Fibroblast of the aortic adventitia (primary cell): ENCODE data around the gene DNAAF8. TPM values are rescaled to one million over a fixed set of nuclear protein-coding genes. Genes with fewer than 3 reads are reported as not detected.

Experiments
- DNase-seq: peaks from one replicate; pipeline ENCODE4 v3.0.0-alpha.2; 2010; ENCODE audit warnings: low read depth
- H3K4me3 ChIP-seq: 2 replicates; pipeline ENCODE4 v1.5.1; 2011; ENCODE audit warnings: low read depth, mild to moderate bottlenecking, control low read depth, low read length, moderate library complexity
- CTCF ChIP-seq: IDR thresholded peaks from 2 replicates; pipeline ENCODE4 v1.5.1; 2011; ENCODE audit warnings: mild to moderate bottlenecking, low read length, control low read depth, inconsistent platforms; ENCODE audit not compliant: insufficient read depth
- total RNA-seq: library from RNA; depleted of rRNA; stranded (reverse); fragments of >200 nt; gene quantifications from 2 replicates; pipeline ENCODE4 v1.2.3, GENCODE V29; 2012; ENCODE audit warnings: low replicate concordance

DNAAF8 gene
- total RNA-seq, 1 donor: 1.4 TPM

DNA sequence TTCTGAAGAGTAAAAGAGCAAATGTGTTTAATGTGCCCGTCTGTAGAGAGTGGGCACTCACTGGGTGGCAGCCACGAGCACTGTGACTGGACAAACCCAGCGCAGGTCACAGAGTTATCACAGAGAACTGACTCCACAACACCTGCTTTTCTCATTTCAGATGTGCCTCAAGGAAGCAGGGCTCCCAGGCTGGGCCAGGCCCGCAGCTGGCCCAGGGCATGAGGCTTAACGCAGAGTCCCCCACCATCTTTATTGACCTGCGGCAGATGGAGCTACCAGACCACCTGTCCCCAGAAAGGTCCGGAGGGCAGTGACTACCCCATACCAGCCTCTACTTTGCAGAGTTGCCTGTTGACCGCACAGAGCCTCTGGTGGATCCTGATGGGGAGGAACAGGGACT is 11.9 kb downstream of the DNAAF8 start:
- TF ChIP-seq CTCF: no peak
- DNase-seq: no peak
- H3K4me3 ChIP-seq: no peak overlapping the region

DNA sequence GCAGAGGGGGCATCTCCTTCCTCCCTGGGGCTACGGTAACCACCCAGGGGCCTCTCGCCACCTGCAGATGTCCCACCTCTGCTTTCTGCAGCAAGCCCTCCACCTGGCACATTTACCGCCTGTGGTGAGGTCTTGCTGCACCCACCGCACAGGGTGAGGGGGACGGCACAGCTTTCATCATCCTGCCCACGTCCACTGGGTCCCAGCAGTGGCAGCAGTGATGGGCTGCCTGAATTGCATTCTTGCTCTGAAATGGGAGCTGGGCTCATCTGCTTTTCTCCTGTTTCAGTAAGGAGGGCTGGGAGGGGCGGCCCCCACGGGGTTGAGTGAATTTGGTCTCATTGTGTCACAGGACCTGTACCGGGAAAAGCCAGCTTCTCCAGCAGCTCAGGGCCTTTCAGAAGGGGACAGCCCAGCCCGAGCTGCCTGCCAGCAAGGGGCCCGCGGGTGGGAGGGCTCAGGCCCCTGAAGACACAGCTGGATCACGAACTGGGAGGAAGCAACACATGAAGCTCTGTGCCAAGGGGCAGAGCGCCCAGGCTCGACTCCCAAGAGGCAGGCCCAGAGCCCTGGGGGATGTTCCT is 12.7 kb downstream of the DNAAF8 start:
- no peak for TF ChIP-seq CTCF
- DNase-seq: peak; percentile 33
- no peak overlapping the region for H3K4me3 ChIP-seq

GRCh38 chr16:4747906-4748681 is 13.8 kb downstream of the DNAAF8 start:
- DNase-seq: no peak
- H3K4me3 ChIP-seq: no peak overlapping the region
- TF ChIP-seq CTCF: no peak

- TF ChIP-seq CTCF: no peak
- DNase-seq: no peak
Measured at GRCh38 chr16:4748682-4749411, 14.5 kb downstream of the DNAAF8 start.

GRCh38 chr16:4749700-4750257 is 15.4 kb downstream of the DNAAF8 start:
- DNase-seq: no peak
- no peak for TF ChIP-seq CTCF
- no peak overlapping the region for H3K4me3 ChIP-seq

More at GRCh38 chr16:4748682-4749411, 14.5 kb downstream of the DNAAF8 start:
- H3K4me3 ChIP-seq: no peak overlapping the region

DNA sequence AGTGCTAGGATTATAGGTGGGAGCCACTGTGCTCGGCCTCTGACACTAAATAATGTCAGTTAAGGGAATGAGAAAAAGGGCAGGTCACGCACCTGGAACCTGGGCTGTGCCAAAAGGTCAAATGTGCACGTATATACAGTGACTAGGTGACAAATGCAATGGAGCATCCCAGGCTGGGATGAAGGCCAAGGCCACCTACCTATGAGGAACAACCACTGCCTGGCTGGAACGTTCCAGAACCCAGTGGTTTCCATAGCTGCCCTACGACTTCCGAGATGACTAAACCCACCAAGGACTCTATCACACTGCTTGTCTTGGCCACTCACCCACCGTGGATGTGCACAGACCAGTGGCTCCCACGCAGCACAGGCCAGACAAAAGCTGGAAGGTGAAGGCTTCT is 16.6 kb downstream of the DNAAF8 start:
- no peak for TF ChIP-seq CTCF
- no peak for DNase-seq
- H3K4me3 ChIP-seq: no peak overlapping the region
